Measurements from ENCODE around the gene EIF6. TPM values are rescaled to one million over a fixed set of nuclear protein-coding genes. Genes with fewer than 3 reads are reported as not detected.

Gene EIF6
- total RNA-seq, 2 experiments from 2014 or later: 106 to 113 TPM

GRCh38 chr20:35252037-35252461, 32.5 kb downstream of the EIF6 start:
- Histone ChIP-seq H3K4me1 (ENCODE audit: insufficient read depth, low read length, poor library complexity, severe bottlenecking) (peaks cover 5% of the 10 kb centered on the region), H2AFZ (ENCODE audit: low read length) (no peak overlapping the region), H3K4me3 (ENCODE audit: low read depth, low read length, poor library complexity, severe bottlenecking) (no peak overlapping the region), H3K27ac (ENCODE audit: low read depth, low read length, poor library complexity, severe bottlenecking) (no peak overlapping the region), H3K4me2 (ENCODE audit: low read length) (no peak overlapping the region), H3K79me2 (ENCODE audit: insufficient read depth, low read depth, low read length) (no peaks in the 10 kb centered on the region), H3K36me3 (ENCODE audit: insufficient read depth, low read length) (no peaks in the 10 kb centered on the region), H3K9me2 (ENCODE audit: insufficient read depth, low read length) (no peaks in the 10 kb centered on the region), H3K9me3 (ENCODE audit: low read length) (no peaks in the 10 kb centered on the region), H4K20me1 (ENCODE audit: insufficient read depth, low read length) (no peaks in the 10 kb centered on the region)
- no peak for DNase-seq (ENCODE audit: low spot score)
- CTCF ChIA-PET (ENCODE audit: unreplicated experiment): interaction anchor here (0.5 kb wide), 1 partner anchor 1081 kb away, joined by 8 read pairs; no protein-coding TSS in a partner anchor
- TF ChIP-seq CTCF (conservative IDR thresholded peaks at IDR 0.05; ENCODE audit: low read length) (no peak), EZH2phosphoT487 (IDR thresholded peaks at IDR 0.05; ENCODE audit: borderline replicate concordance, low read depth, low read length) (no peak)
- POLR2A ChIA-PET: no interaction called here
- BruUV-seq (replicated peaks): no TSS peak
- intact Hi-C loops (cut with micrococcal nuclease; ENCODE audit: unreplicated experiment): no loop called here

- DNase-seq (ENCODE audit: low spot score): no peak
- BruUV-seq (replicated peaks): no TSS peak
- H4K20me1 ChIP-seq (ENCODE audit: insufficient read depth, low read length): no peaks in the 10 kb centered on the region
- CTCF ChIA-PET (ENCODE audit: unreplicated experiment): interaction anchor here (0.7 kb wide), 1 partner anchor 17 kb away, joined by 5 read pairs; no protein-coding TSS in a partner anchor
- TF ChIP-seq EZH2phosphoT487 (IDR thresholded peaks at IDR 0.05; ENCODE audit: borderline replicate concordance, low read depth, low read length) (no peak), CTCF (conservative IDR thresholded peaks at IDR 0.05; ENCODE audit: low read length) (no peak)
- no peak overlapping the region for H2AFZ ChIP-seq (ENCODE audit: low read length)
- no peak overlapping the region for H3K4me3 ChIP-seq (ENCODE audit: low read depth, low read length, poor library complexity, severe bottlenecking)
- no peak overlapping the region for H3K4me2 ChIP-seq (ENCODE audit: low read length)
- POLR2A ChIA-PET: interaction anchor here (0.6 kb wide), 1 partner anchor 14 kb away, joined by 6 read pairs; no protein-coding TSS in a partner anchor
- H3K27ac ChIP-seq (ENCODE audit: low read depth, low read length, poor library complexity, severe bottlenecking): no peak overlapping the region
- H3K9me3 ChIP-seq (ENCODE audit: low read length): no peaks in the 10 kb centered on the region
- no peaks in the 10 kb centered on the region for H3K36me3 ChIP-seq (ENCODE audit: insufficient read depth, low read length)
- H3K9me2 ChIP-seq (ENCODE audit: insufficient read depth, low read length): no peaks in the 10 kb centered on the region
- no peaks in the 10 kb centered on the region for H3K79me2 ChIP-seq (ENCODE audit: insufficient read depth, low read depth, low read length)
- intact Hi-C loops (cut with micrococcal nuclease; ENCODE audit: unreplicated experiment): no loop called here
- peaks cover 5% of the 10 kb centered on the region for H3K4me1 ChIP-seq (ENCODE audit: insufficient read depth, low read length, poor library complexity, severe bottlenecking)
These were observed 33.0 kb downstream of the EIF6 start for GRCh38 chr20:35251613-35251940.

GRCh38 chr20:35248641-35249475, 35.7 kb downstream of the EIF6 start:
- TF ChIP-seq CTCF (conservative IDR thresholded peaks at IDR 0.05; ENCODE audit: low read length): no peak
- no peak for TF ChIP-seq EZH2phosphoT487 (IDR thresholded peaks at IDR 0.05; ENCODE audit: borderline replicate concordance, low read depth, low read length)
- no peak for DNase-seq (ENCODE audit: low spot score)
- ChIA-PET POLR2A (no interaction called here), CTCF (ENCODE audit: unreplicated experiment) (no interaction called here)
- H3K4me3 ChIP-seq (ENCODE audit: low read depth, low read length, poor library complexity, severe bottlenecking): no peak overlapping the region
- no peak overlapping the region for H3K27ac ChIP-seq (ENCODE audit: low read depth, low read length, poor library complexity, severe bottlenecking)
- H3K4me1 ChIP-seq (ENCODE audit: insufficient read depth, low read length, poor library complexity, severe bottlenecking): peaks cover 5% of the 10 kb centered on the region
- H3K79me2 ChIP-seq (ENCODE audit: insufficient read depth, low read depth, low read length): no peaks in the 10 kb centered on the region
- no peaks in the 10 kb centered on the region for H4K20me1 ChIP-seq (ENCODE audit: insufficient read depth, low read length)
- intact Hi-C loops (cut with micrococcal nuclease; ENCODE audit: unreplicated experiment): no loop called here
- no peak overlapping the region for H2AFZ ChIP-seq (ENCODE audit: low read length)
- H3K36me3 ChIP-seq (ENCODE audit: insufficient read depth, low read length): no peaks in the 10 kb centered on the region
- no peaks in the 10 kb centered on the region for H3K9me2 ChIP-seq (ENCODE audit: insufficient read depth, low read length)
- no TSS peak for BruUV-seq (replicated peaks)
- no peak overlapping the region for H3K4me2 ChIP-seq (ENCODE audit: low read length)
- no peaks in the 10 kb centered on the region for H3K9me3 ChIP-seq (ENCODE audit: low read length)
